VCaP (cell line): ENCODE results near the gene SPTLC3.

Source experiments
- H3K27ac ChIP-seq: fragments of 450-650 bp; 2 replicates; pipeline ENCODE4 v1.5.1; 2017
- TF ChIP-seq, protein P1 (sequence below): fragments of 450-650 bp; conservative IDR thresholded peaks from 2 replicates; pipeline ENCODE4 v1.5.1; 2017; ENCODE audit warnings: mild to moderate bottlenecking, moderate library complexity

The SPTLC3 gene

DNA sequence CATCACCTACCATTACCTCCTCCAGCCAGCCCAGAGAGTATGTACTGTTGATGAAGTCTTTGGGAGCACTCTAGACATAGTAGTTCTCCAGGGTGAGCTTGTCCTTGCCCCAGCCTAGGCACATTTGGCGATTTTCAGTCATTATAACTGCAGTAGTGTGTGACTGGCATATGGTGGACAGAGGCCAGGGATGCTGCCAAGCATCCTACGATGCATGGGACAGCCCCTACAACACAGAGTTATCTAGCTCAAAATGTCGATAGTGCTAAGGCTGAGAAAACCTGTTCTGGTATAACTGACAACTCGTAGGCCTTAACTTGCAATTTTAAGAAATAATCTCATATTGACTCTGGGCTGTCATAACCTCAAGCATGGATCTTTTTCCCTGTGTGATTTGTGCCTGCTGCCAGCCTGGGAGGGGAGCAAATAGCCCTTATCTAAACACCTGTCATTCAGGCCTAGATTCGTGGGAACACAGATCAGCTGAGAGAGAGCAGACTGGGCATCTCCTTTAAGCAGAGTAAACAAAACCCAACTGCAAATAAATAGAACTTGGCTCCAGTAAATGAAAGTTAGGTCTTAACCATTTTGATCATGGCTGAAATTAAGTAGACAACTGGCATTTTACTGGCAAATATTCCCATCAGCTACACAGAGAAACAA is 102.6 kb downstream of the SPTLC3 start:
- H3K27ac ChIP-seq: peak overlapping the region; percentile 20; the same call in 1 of the 2 replicates
- TF ChIP-seq, protein P1, sequence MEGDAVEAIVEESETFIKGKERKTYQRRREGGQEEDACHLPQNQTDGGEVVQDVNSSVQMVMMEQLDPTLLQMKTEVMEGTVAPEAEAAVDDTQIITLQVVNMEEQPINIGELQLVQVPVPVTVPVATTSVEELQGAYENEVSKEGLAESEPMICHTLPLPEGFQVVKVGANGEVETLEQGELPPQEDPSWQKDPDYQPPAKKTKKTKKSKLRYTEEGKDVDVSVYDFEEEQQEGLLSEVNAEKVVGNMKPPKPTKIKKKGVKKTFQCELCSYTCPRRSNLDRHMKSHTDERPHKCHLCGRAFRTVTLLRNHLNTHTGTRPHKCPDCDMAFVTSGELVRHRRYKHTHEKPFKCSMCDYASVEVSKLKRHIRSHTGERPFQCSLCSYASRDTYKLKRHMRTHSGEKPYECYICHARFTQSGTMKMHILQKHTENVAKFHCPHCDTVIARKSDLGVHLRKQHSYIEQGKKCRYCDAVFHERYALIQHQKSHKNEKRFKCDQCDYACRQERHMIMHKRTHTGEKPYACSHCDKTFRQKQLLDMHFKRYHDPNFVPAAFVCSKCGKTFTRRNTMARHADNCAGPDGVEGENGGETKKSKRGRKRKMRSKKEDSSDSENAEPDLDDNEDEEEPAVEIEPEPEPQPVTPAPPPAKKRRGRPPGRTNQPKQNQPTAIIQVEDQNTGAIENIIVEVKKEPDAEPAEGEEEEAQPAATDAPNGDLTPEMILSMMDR: no peak

DNA sequence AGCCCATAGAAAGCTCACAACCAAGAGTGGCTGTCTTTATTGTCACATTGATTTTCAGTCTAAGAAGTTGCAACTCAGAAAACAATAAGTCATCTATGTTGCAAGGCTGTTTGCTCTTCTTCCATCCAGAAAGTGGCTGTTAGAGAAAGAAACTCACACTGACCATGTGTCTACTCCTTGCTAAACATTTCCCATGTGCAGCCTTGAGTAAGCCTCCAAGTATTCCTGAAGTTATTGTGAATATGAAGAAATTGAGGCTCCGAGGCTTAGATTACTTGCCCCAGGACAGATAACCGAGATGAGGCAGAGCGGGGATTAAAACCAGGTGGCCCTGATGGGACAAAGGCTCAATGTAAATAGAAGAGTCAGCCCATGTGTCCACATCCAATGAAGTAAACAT is 105.0 kb downstream of the SPTLC3 start:
- no peak overlapping the region for H3K27ac ChIP-seq
- TF ChIP-seq, protein P1: no peak

DNA sequence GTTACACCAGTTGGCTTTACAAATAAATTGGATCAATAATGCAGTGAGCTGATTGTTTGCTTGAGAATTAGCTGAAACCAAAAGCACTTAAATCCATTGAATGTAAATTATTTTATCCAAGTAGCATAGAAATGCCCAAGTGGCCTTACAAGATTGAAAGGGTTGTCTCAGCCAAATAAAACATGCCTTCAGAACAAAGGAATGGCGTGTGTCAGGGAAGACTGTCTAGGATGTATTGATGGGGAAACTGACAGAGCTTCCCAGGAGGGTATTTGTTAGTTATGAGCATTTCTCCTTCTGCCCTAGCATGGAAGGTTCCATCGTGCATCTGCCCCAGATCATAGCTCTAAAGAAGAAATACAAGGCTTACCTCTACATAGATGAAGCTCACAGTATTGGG is 108.4 kb downstream of the SPTLC3 start:
- TF ChIP-seq, protein P1: no peak
- H3K27ac ChIP-seq: no peak overlapping the region

DNA sequence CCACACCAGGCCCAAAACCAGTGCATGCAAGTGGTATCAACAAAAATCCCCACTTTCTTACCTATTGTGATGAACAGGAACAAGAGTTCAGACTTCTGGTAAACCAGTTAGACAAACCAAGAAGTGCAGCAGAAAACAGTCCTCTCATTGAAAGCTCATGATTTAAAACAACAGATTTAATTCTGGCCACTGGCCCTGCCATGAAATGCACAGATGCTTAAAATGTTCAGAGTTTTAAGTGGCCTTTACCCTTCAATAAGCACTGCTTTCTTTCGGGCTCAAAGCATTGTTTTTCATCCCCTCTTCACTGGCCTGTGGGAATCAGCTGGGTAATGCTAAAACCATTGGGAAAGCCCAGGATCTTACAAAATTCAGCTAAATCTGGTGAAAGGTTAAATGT is 109.9 kb downstream of the SPTLC3 start:
- TF ChIP-seq, protein P1: no peak
- no peak overlapping the region for H3K27ac ChIP-seq

DNA sequence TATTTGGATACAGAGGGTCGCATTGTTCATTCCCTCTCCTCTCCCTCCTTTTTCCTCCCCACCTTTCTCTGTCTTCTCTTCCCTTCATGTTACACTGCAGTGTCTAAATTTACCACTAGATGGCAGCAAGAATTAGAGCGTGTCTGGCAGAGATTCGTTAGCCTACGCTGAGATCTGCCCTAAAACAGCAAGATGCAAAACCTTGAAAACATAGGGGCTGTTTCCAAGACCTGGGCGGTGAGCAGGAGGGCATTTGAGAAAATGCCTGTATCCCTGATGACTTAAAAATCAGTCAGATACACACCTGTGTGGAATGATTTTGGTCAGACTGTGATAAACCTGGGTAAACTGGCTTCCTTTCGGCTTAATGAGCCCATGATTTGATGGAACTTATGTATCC is 110.8 kb downstream of the SPTLC3 start:
- TF ChIP-seq, protein P1: peak; percentile 97
- no peak overlapping the region for H3K27ac ChIP-seq

DNA sequence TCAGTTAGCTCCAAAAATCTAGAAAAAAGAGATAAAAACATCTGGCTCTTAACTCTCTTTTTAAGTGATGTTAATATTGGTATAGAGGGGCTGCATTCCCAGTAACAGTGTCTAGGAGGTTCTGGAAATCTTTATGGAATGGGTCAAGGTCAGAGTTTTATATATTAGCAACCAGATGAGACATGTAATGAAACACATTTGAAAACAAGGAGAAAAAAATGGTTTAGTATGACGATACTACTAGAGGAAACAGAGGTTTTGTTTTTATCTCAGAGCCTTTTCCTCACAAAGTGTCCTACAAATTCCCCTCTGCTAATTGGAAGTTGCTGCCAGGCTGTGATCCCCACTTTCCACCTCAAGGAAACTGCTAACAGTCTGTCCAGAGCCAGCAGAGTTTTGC is 111.7 kb downstream of the SPTLC3 start:
- H3K27ac ChIP-seq: no peak overlapping the region
- TF ChIP-seq, protein P1: no peak

DNA sequence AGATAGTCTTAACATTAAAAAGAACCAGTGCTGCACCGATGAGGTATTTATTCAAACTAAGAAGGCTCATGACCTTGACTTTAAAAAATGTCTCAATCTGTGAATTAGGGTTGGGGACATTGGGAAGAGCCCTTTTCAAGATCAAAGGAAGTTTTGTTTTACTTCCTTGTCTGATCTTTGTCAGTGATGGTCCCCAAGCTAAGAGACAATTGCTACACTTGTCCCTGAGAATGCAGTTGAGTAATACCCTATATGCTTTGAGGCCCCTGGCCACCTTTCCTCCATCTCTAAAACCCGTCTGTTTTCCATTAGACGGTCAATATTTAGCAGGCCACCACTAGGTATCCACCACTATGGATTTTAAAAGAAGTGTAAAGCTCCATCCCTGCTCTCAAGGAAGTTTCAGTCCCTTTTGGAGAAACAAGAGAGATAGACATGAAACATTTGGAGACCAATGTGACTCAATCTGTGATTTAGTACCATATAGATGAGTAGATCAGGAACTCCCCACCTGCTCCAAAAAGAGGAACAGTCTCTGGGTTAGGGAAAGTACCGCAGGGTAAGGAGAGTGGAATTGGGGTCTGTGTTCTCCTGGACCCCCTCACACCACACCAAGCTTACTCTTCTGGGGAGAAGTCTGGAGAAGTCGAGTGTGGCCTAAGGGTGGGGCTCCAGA is 113.2 kb downstream of the SPTLC3 start:
- no peak overlapping the region for H3K27ac ChIP-seq
- TF ChIP-seq, protein P1: no peak
